ENCODE results near the gene SLC27A5.

The SLC27A5 gene, protein sequence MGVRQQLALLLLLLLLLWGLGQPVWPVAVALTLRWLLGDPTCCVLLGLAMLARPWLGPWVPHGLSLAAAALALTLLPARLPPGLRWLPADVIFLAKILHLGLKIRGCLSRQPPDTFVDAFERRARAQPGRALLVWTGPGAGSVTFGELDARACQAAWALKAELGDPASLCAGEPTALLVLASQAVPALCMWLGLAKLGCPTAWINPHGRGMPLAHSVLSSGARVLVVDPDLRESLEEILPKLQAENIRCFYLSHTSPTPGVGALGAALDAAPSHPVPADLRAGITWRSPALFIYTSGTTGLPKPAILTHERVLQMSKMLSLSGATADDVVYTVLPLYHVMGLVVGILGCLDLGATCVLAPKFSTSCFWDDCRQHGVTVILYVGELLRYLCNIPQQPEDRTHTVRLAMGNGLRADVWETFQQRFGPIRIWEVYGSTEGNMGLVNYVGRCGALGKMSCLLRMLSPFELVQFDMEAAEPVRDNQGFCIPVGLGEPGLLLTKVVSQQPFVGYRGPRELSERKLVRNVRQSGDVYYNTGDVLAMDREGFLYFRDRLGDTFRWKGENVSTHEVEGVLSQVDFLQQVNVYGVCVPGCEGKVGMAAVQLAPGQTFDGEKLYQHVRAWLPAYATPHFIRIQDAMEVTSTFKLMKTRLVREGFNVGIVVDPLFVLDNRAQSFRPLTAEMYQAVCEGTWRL

DNA sequence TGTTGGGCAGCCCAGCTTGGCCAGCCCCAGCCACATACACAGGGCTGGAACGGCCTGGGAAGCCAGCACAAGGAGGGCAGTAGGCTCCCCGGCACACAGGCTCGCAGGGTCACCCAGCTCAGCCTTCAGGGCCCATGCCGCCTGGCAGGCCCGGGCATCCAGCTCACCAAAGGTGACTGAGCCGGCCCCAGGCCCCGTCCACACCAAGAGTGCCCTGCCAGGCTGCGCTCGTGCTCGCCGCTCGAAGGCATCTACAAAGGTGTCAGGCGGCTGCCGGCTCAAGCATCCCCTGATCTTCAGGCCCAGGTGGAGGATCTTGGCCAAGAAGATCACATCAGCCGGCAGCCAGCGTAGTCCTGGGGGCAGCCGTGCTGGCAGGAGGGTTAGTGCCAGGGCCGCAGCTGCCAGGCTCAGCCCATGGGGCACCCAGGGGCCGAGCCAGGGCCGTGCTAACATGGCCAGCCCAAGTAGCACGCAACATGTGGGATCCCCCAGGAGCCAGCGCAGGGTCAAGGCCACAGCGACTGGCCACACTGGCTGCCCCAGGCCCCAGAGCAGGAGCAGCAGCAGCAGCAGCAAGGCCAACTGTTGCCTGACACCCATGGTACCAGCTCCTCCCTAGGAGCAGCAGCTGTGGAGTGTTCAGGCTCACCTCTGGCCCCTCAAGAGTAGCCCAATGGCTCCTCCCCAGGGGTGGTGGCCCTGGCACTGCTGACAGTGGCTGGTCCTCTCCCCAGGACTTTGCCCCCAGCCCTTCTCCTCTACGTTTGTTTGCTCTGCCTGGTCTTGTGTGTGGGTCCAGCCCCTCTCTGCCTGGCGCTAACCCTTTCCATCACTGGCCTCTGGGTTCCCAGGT, at the start of gene SLC27A5:
Gene SLC27A5, minus strand, starts transcription at position 640 of the 856 bp plus-strand sequence. Its CDS starts 37 bp downstream, at position 603.
- in situ Hi-C loops (cut with MboI; ENCODE audit: low pct_unique_long_range_greater_than_20kb, low sequenced_read_pairs): no loop called here
- no peak for DNase-seq

DNA sequence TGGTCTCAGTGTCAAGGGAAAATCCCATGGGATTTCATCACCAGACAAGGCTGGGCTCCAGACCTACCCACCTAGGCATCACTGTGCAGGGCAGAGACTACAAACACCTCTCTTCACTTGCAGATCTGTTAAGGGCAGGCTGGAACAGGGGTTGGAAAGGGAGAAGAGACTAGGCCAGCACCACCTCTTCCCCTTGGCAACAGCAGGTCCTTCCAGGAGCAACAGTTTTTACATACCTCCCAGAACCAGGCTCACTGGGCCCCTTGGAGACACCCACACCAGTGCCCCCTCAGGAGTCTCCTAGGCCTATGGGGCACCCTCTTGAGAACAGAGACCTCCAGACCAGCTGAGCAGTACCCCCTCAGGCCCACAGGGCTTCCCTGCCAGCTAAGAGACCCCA, 49.1 kb upstream of the SLC27A5 start:
- in situ Hi-C loops (cut with MboI; ENCODE audit: low pct_unique_long_range_greater_than_20kb, low sequenced_read_pairs): no loop called here
- no peak for DNase-seq

DNA sequence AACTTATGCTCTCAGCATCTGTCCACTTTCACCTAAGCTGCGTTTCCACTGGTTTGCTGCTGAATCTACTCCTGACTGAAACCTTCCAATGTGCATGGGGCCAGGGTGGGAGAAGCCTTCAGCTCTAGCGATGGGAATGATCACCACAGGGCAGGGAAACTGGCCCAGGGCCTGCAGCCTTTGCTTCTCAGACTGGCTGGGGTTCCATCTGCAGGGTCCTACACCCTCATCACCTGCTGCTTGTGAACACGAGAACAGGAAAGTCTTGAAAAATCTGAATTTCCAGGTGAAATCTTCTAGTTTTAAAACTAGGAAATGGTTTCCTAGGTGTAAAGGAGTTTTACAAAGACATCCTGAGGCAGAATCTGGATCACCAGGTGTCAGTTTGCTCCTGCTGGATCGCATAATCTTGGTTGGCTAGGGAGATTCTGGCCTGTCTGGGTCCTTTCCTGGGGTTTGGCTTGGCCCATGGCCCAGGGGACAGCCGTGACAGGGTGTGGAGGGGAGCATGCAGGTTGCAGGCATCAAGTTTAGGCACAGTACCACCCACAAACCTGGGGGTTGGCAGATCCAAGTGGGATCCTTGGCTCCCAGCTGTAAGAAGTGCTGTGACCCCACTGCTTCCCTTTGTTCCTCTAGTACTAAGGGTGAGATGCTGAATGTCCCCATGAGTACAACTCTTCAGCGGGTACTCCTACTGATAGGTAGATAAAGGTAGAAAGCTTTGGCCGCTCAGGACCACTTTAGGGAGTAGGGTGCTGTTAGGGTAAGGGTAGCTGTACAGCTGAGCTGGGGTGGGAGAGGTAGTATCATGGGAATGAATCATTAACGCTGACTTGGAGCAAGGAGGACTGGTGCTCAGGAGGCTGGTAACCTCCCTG, 48.5 kb upstream of the SLC27A5 start:
- in situ Hi-C loops (cut with MboI; ENCODE audit: low pct_unique_long_range_greater_than_20kb, low sequenced_read_pairs): no loop called here
- no peak for DNase-seq

DNA sequence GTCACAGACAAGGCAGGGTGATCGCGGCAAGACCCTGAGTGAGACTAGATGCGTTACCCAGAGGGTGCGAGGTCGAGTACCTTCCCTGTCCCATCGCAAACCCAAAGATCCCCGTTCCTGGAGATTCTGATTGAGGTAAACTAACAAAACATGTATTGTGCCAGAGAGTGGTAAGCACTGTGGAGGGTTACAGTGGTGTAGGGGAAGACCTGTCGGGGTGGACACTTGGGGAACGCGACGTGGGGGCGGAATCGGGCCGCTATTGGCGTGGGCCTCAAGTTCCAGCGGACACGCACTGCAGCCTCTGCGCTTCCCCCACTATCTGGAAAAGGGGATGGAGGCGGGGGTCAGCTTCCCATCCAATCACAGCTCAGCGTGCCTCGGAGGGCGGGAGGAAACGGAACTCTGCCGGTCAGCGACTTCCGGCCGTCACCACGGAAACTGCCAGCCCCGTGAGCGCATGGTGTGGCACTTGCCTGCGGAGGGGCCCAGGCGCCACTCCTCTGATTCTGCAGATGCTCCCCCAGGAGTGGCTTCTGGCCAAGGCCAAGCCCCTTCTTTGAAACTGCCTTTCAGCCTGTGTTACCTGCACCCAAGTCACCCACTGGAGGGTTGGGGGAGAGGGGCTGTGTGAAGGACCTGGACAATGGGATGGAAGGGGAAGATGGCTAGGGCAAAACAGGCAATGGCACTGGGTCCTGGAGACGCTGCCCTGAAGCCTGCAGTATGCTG, 47.6 kb upstream of the SLC27A5 start:
- in situ Hi-C loops (cut with MboI; ENCODE audit: low pct_unique_long_range_greater_than_20kb, low sequenced_read_pairs): no loop called here
- DNase-seq: peak; percentile 93

DNA sequence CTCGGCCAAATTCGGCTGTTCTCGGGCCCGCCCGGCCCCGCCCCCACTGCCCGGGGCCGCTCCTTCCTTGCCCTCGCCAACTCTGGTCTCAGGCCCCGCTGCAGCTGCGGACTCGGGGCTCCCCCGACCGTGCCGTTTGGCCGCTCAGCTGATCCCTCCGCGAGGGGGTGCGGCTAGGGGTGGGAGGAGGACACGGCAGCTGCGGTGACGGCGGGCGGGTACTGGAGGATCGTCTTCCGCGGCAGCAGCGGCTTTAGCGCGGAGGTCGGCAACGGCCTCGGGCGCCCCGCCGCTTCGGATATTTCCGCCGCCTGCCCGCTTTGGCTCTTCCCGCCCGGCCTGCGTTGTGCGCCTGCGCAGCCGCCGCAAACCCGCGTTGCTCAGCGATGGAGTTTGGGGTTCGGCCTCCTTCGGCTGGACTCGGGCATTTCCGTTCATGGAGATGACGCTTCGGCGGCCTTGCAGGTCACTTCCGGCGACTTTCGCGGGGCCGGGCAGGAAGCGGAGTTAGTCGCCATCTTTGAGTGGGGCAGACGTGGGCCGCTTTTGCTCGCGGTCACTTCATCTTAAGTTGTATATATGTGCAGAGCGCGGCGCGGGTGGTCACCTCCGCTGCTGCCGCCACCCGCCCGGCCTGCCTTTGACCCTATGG, 47.0 kb upstream of the SLC27A5 start:
- in situ Hi-C loops (cut with MboI; ENCODE audit: low pct_unique_long_range_greater_than_20kb, low sequenced_read_pairs): no loop called here
- peak; percentile 98 for DNase-seq

DNA sequence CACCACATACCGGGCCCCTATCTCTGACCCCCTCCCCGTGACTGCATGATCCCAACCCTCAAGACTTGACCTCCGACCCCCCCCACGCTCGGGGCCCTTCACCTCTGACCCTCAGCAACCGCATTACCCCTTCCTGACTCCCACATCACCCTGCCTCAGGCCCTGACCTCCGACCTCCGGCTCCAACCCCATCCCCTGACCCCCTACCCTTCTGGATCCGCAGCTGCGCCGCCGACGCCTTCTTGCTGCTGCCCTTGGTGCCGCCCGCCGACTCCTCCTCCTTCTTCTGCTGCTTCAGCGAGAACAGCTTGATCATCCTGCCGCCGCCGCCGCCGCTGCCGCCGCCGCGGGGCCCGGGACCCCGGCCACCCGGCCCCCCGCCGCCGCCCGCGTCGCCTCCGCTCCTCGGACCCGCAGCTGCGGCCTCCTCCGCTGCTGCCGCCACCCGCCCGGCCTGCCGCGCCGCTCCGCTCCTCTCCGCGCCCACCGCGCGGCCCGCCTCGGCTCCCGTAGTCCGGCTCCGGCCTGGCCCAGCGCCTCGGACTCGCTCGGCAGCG, 46.4 kb upstream of the SLC27A5 start, which contains the start of gene UBE2M:
Gene UBE2M, minus strand, starts transcription at position 546 of the 557 bp plus-strand sequence. Its CDS starts 230 bp downstream, at position 316.
- DNase-seq: no peak
- in situ Hi-C loops (cut with MboI; ENCODE audit: low pct_unique_long_range_greater_than_20kb, low sequenced_read_pairs): no loop called here

DNA sequence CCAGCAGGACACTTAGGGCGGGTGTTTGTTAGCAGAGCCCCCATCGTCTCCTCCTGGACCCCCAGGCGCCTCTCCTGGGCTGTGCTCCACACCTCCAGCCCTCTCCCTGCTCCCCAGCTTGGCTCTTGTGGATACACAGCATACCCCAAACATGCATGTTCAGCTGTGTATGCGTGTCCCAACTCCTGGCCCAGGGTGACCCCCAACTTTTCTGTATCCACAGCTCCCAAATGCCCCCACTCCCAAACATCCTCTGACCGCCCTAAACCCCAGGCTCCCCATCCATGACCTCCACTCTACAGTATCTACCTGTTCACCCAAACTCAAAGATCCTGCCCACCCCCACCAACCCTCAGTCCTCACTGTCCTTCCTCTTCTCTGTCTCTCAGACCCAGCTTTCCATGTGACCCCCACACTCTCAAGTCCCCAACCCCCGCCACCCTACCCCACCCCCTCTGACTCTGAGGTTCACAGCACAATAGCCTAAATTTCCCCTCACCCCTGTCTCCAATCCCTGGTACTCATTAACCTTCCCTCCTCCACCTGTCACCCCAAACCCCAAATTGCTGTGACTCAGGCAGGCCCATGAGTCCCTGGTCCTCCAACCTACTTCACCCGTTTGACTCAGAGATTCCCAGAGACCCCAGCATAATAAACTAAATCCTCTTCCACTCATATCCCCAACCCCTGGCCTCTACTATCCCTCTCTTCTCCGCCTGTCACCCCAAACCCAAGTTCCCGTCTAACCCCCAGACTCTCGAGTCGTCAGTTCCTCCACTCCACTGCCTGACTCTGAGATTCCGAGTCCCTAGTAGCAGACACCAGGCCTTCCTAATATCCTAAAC, 45.7 kb upstream of the SLC27A5 start:
- in situ Hi-C loops (cut with MboI; ENCODE audit: low pct_unique_long_range_greater_than_20kb, low sequenced_read_pairs): no loop called here
- DNase-seq: no peak

DNA sequence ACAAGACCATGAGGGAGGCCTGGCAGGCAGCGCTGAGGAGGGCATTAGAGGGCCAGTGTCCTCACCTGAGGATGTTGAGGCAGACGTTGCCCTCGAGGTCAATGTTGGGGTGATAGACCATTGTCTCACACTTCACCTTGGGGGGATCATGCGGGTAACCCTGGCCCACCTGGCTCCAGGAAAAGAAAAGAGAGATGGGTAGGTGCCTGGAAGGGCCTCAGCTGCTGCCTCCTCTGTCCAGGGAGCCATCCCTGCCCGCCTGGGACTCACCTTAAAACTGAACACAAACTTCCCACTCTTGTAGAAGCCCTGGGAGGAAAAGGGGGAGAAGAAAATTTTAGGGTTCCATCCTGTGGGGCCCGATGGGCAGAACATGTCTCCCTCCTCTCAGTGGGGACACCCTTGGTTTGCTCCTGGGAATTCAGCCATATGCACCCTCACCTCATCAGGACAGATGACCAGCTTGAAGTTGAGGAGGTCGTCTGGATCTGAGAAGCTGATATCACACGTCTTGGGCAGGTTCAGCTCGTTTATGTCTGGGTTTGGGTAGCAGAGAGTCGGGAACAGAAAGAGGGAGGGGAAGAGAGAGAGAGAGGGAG, 44.9 kb upstream of the SLC27A5 start:
- DNase-seq: no peak
- in situ Hi-C loops (cut with MboI; ENCODE audit: low pct_unique_long_range_greater_than_20kb, low sequenced_read_pairs): no loop called here

DNA sequence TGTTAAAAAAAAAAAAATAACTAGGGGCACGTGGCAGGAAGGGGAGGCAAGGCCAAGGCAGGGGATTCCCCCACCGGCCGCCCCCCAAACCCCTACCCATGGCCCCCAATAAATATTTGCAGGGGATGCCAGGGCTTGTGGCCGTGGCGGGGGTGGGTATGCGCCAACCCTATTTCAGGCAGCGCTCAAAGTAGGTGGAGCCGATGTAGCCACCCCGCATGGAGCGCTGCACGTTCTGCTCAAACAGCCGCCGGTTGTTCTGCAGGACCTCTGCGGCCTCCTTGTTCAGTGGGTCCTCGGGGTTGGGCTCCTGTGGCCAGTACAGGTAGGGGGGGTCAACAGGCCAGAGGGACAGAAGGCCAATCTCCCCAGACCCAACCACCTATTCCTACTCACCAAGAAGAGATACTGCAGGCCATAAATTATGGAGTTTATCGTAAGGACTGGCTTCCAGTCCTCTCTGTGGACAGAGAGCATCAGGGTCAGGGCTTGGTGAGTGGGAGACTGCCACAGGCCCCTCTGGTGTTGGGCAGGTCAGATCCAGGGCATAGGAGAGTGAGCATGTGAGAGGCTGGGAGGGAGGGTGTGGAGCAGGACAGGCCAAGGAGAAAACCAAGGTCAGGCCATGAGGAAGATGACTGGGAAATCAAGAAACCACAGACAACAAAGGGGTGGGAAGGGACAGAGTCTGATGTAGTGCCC, 44.3 kb upstream of the SLC27A5 start:
- no peak for DNase-seq
- in situ Hi-C loops (cut with MboI; ENCODE audit: low pct_unique_long_range_greater_than_20kb, low sequenced_read_pairs): no loop called here

DNA sequence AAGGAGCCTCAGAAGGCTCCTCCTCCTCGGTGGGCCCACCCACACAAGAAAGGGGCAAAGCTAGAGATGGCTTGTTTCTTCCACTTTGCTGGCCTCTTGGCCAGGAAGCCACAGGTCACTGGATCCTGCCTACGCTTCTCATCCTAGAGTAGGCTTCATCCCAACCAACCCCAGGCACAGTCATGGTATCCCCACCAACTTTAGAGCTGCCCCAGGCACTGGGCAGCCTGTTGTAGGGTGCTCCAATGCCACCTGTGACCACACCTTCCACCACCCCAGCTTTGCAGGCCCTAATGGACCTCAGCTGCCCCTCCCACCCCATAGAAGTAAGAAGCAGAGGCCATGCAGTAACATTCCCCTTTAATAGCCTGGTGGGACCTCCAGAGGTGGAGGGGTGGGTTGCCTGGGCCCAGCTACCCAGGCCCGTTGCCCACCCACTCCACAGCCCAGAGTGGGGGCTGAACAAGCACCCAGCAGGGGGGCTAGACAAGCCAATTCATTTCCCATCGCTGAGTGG, 43.6 kb upstream of the SLC27A5 start:
- DNase-seq: no peak
- in situ Hi-C loops (cut with MboI; ENCODE audit: low pct_unique_long_range_greater_than_20kb, low sequenced_read_pairs): no loop called here

DNA sequence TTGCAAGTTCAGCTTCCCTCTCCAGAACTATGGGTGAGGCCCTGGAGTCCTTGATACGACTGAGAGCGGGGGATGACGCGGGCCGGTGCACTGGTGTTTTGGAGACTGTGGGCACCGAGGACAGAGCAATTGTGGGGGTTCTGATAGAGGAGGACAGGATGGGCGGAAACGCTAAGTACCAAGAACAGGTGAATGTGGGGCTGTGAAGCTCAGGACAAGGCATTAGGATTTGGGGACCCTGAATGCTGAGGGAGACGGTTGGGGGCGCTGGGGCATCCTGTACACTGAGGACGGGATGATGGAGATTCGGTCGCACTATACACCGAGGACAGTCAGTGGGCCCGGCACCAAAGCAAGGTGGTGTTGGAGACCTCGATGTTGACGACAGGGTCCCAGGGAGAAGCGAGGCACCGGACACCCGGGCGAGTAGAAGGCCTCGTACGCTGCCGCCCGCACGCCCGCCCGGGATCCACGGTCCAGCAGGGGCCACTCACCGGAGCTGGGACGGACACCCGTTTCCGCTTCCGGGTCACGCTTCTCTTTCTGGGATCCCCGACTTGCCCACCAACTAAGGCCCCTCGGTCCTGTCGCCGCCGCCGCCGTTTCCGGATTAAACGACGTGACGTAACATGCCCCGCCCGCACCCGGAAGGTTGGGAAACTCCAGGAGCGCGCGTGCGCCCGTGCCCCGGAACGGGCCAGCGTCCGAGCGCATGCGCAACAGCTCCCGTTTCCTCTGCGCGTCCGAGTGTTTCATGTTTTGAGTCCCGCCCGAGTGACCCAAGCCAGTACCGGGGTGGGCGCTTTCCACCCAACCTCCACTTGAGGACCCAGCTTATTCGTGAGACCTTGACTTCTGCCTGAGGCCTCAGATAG, 42.9 kb upstream of the SLC27A5 start, which contains the start of gene CHMP2A:
Gene CHMP2A, minus strand, starts transcription at position 612 of the 875 bp plus-strand sequence. CDS start 893 bp downstream, outside the sequence.
- DNase-seq: peak; percentile 97
- in situ Hi-C loops (cut with MboI; ENCODE audit: low pct_unique_long_range_greater_than_20kb, low sequenced_read_pairs): no loop called here

DNA sequence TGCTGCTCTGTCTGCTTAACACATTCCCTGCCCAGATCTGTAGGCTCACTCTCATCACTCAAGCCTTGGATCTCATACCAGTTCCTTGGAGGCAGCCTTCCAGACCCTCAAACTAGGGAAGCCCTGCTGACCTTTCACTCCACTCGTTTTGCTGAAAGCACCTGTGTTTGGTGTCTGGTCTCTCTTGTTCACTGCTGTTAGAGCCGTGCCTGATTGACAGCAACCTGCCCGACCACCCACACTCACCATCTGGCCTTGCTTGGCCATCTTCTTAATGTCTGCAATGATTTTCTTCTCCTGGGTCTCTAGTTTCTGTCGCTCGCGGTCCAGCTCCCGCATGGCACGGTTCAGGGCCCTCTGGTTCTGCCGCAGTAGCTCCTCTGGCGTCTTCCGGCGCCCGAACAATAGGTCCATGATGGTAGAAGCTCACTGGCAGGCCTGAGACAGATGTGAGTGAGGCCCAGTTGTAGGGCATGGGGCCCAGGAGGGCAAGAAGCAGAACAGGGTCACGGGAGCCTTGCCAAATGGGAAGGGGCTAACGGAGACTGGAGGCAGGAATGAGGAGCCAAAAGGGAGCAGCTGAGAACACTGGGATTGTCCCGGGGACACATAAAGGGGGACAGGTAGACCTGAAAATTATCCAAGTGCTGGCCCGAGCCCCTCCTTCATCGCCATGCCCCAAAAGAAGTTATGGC, 42.2 kb upstream of the SLC27A5 start:
- no peak for DNase-seq
- in situ Hi-C loops (cut with MboI; ENCODE audit: low pct_unique_long_range_greater_than_20kb, low sequenced_read_pairs): no loop called here

DNA sequence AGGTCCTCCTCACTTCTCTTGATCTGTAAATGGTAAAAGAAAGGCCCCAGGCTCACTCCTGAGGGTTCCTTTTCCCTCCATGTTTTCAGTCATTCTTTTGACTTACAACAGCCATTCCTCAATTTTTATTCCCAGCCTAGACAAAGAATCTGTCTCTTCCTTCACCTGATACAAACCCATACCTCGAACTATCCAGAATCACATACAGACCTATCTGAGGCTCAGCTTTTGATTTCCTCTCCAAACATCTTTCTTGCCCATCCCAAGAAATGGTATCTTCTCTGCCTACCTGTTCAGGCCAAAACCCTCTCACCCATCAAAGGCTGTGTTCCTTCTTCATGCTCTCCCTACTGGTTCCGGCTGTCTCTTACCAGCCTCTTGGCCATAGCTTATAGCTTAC, 40.9 kb upstream of the SLC27A5 start:
- in situ Hi-C loops (cut with MboI; ENCODE audit: low pct_unique_long_range_greater_than_20kb, low sequenced_read_pairs): no loop called here
- no peak for DNase-seq

Data from KBM-7 (cell line).